Stimulated activated CD4-positive, alpha-beta T cell treated with anti-CD3 and anti-CD28 coated beads, Interleukin-4, amount 100 ng/mL, for 1 hour (primary cell): ENCODE data around the gene OR7A5.
A peak's percentile ranks its signal among the peaks of the same experiment; 100 is the strongest.
"Not testable (repeated sequence)": the region's sequence is repeated elsewhere in the genome, so short reads cannot be mapped to it uniquely, and the experiment has no call there.

ENCODE experiments used
- DNase-seq: peaks from one replicate; pipeline ENCODE4 v3.0.0-alpha.2; 2020

OR7A5 gene

GRCh38 chr19:14835011-14835410 is at the start of gene OR7A5, which contains the start of gene OR7C1:
TSS of gene OR7A5 (minus strand) at chr19:14835185. CDS start at chr19:14828241, 6,944 bp downstream.
TSS of gene OR7C1 (minus strand) at chr19:14835185. CDS start at chr19:14800136, 35,049 bp downstream.
- DNase-seq, result no peak

GRCh38 chr19:14871619-14872230 is 36.7 kb upstream of the OR7A5 start:
- no peak for DNase-seq

- no peak for DNase-seq
Measured at GRCh38 chr19:14868497-14868896, 33.5 kb upstream of the OR7A5 start.

- DNase-seq, result no peak
Measured at GRCh38 chr19:14848822-14849221, 13.8 kb upstream of the OR7A5 start, which contains the start of gene OR7A10. TSS of gene OR7A10 (minus strand) at chr19:14848922. CDS start at chr19:14841877, 7,045 bp downstream.

GRCh38 chr19:14843578-14843977 is 8.6 kb upstream of the OR7A5 start:
- DNase-seq, result no peak

- no peak for DNase-seq
Measured at GRCh38 chr19:14843169-14843568, 8.2 kb upstream of the OR7A5 start.

- DNase-seq, result no peak
Measured at GRCh38 chr19:14840206-14840605, 5.2 kb upstream of the OR7A5 start.

GRCh38 chr19:14837391-14837790 is 2.4 kb upstream of the OR7A5 start:
- DNase-seq, result no peak

- DNase-seq, result no peak
Measured at GRCh38 chr19:14830702-14831101, 4.3 kb downstream of the OR7A5 start.

GRCh38 chr19:14826006-14826405 is 9.0 kb downstream of the OR7A5 start:
- DNase-seq, result no peak

- no peak for DNase-seq
Measured at GRCh38 chr19:14821937-14822336, 13.0 kb downstream of the OR7A5 start.

GRCh38 chr19:14818588-14818987 is 16.4 kb downstream of the OR7A5 start:
- no peak for DNase-seq

- no peak for DNase-seq
Measured at GRCh38 chr19:14817052-14817451, 17.9 kb downstream of the OR7A5 start.

- no peak for DNase-seq
Measured at GRCh38 chr19:14814982-14815652, 19.9 kb downstream of the OR7A5 start.

GRCh38 chr19:14809272-14810057 is 25.5 kb downstream of the OR7A5 start:
- no peak for DNase-seq

GRCh38 chr19:14804765-14805164 is 30.2 kb downstream of the OR7A5 start:
- DNase-seq, result no peak

- DNase-seq, result no peak
Measured at GRCh38 chr19:14798760-14799159, 36.2 kb downstream of the OR7A5 start.

GRCh38 chr19:14796021-14796420 is 39.0 kb downstream of the OR7A5 start:
- DNase-seq, result no peak

GRCh38 chr19:14795078-14795721 is 39.8 kb downstream of the OR7A5 start:
- no peak for DNase-seq

GRCh38 chr19:14792250-14792649 is 42.7 kb downstream of the OR7A5 start:
- not testable (repeated sequence) for DNase-seq

- peak; percentile 18 for DNase-seq
Measured at GRCh38 chr19:14786421-14786851, 48.5 kb downstream of the OR7A5 start.

GRCh38 chr19:14785102-14785793 is 49.7 kb downstream of the OR7A5 start:
- not testable (repeated sequence) for DNase-seq
